Astrocyte of the spinal cord (primary cell): Measurements from ENCODE around the gene RAB3IL1.

Experiments used
- DNase-seq: peaks from one replicate; pipeline ENCODE4 v3.0.0; 2011; ENCODE audit warnings: low read depth, low spot score
- H3K4me3 ChIP-seq: 2 replicates; pipeline ENCODE4 v1.5.1; 2011; ENCODE audit warnings: low read depth, mild to moderate bottlenecking, low read length, moderate library complexity
- CTCF ChIP-seq: IDR thresholded peaks from 2 replicates; pipeline ENCODE4 v1.5.1; 2012; ENCODE audit warnings: low read depth, mild to moderate bottlenecking, low read length, inconsistent platforms
- in situ Hi-C: cut with HindIII; loops from 2 replicates; pipeline ENCODE4 v1.10.0; 2017; ENCODE audit warnings: low sequenced_read_pairs

Gene RAB3IL1

GRCh38 chr11:61862714-61863547 lies 54.4 kb downstream of the RAB3IL1 start:
- in situ Hi-C loops: no loop called here
- DNase-seq: no peak
- H3K4me3 ChIP-seq: no peak overlapping the region
- TF ChIP-seq CTCF: no peak

GRCh38 chr11:61861634-61862033 lies 55.7 kb downstream of the RAB3IL1 start:
- no peak for DNase-seq
- no peak overlapping the region for H3K4me3 ChIP-seq
- in situ Hi-C loops: no loop called here
- no peak for TF ChIP-seq CTCF

GRCh38 chr11:61860054-61860903 lies 57.1 kb downstream of the RAB3IL1 start:
- H3K4me3 ChIP-seq: no peak overlapping the region
- DNase-seq: no peak
- in situ Hi-C loops: no loop called here
- no peak for TF ChIP-seq CTCF

GRCh38 chr11:61855939-61856680 lies 61.3 kb downstream of the RAB3IL1 start:
- in situ Hi-C loops: no loop called here
- no peak for TF ChIP-seq CTCF
- DNase-seq: no peak
- H3K4me3 ChIP-seq: no peak overlapping the region

- no peak overlapping the region for H3K4me3 ChIP-seq
- in situ Hi-C loops: no loop called here
- DNase-seq: no peak
- no peak for TF ChIP-seq CTCF
Measured at GRCh38 chr11:61854966-61855714, 62.2 kb downstream of the RAB3IL1 start.
